Cerebellar cortex (tissue), 1 donor: ENCODE results near the gene PITX3.
"Not testable (repeated sequence)": the region's sequence is repeated elsewhere in the genome, so short reads cannot be mapped to it uniquely, and the experiment has no call there.

Experiments used
- DNase-seq: peaks from one replicate; pipeline ENCODE4 v3.0.0-alpha.2; 2015; ENCODE audit warnings: low spot score

PITX3 gene

GRCh38 chr10:102255404-102255803 is 14.1 kb upstream of the PITX3 start:
- no peak for DNase-seq

DNA sequence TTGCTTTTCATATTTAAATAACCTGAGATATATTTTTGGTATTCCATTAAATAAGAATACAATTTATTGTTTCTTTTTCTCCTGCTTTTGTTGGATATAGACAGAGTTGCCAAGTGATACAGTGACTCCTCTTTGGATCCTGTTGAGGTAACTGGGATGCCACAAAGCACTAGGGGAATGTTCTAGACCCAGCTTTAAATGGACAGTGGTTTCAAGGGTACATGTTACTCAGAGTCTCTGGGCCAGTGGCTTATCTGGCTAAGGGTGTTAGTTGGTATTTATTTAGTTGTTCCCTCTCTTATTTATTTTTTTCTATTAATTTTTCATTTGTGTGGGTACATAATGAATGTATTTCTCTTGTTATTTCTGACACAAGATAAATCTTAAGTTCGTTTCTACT is 13.1 kb upstream of the PITX3 start:
- no peak for DNase-seq

GRCh38 chr10:102252508-102252907 is 11.2 kb upstream of the PITX3 start:
- DNase-seq: not testable (repeated sequence)

DNA sequence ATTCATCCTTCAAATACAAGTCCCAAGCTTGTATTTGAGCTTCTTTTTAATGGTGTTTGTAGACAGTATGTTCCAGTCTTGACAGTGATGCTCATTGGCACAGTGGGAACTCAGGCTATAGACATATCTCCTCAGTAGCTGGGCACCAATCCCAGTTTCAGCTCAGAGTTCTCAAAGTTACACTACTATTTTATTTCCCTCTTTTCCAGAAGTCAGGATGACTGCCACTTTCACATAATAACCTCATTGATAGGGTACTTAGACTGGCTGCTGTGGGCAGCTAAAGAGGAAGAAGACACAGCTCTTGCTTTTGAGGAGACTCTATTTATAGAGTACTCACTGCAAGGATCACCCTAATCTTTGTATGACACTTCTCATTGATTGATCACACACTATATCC is 6.4 kb upstream of the PITX3 start:
- DNase-seq: no peak

GRCh38 chr10:102246261-102246660 is 4.9 kb upstream of the PITX3 start:
- no peak for DNase-seq

- DNase-seq: no peak
Measured at GRCh38 chr10:102245932-102246251, 4.6 kb upstream of the PITX3 start.

DNA sequence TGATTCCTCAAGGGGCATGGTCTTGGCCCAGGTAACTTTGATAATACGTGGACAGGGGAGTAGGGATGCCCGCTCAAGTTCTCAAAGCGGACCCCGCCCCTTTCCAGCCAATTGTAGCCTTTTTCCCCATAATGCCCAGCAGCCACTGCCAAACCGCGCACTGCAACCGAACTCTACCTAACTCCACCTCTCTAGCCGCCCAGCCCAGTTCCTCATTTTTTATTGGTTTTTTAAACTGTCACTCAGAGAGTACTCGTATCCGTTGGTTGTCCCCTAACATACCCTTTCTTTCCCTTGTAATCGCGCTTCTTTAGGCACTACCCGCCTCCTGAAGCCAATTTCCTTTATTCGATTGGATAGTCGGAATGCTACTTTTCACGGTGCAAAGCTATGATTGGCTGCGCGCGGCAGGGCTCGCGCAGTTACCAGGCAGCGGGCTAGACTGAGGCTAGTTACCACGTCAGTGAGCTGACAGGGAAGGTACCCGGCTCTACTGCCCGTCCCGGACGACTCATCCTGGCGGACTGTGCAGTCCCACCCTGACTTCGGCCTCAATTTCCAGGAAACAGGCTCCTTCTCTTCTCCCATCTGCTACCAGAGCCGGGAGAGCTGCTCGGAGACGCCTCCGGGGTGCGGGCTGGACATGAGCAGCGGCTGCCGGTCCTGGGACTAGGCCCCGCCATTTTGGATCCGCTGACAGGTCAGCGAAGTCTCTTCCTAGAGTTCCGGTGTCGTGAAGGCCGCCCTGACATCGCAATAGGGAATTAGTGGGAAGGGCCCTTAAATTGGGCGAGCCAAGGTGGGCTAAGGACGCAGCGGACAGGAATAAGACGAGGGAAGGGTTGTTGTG is 4.0 kb upstream of the PITX3 start, which contains the start of gene GBF1:
Gene GBF1 (plus strand): TSS at position 451 of the 850 bp plus-strand sequence. CDS start 13,407 bp downstream, outside the sequence.
- peak; percentile 100 for DNase-seq

- DNase-seq: no peak
Measured at GRCh38 chr10:102243309-102243708, 2.0 kb upstream of the PITX3 start.

DNA sequence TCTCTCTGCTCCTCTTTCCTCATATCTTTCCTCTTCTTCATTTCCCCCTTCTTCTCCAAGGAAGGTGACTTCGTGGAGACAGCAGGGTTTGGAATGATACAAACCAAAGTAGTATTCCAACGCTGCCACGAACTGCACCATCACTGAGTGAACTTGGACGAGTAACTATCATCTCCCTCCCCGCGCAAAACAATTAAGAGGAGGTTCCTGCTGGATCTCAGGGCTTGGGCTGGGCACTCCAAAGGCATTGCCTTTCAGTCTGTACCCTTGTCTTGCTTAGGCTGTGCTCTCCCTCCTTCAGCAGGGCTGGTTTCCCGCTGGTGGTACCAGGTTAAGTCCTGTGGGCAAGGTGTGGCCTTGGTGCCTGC is 790 bp upstream of the PITX3 start:
- no peak for DNase-seq

- DNase-seq: peak; percentile 34
Measured at GRCh38 chr10:102241032-102241443, 274 bp downstream of the PITX3 start.

GRCh38 chr10:102240467-102241031 is 763 bp downstream of the PITX3 start:
- no peak for DNase-seq

GRCh38 chr10:102237711-102238252 is 3.5 kb downstream of the PITX3 start:
- DNase-seq: no peak

GRCh38 chr10:102236006-102236405 is 5.3 kb downstream of the PITX3 start:
- DNase-seq: no peak

- no peak for DNase-seq
Measured at GRCh38 chr10:102235598-102235920, 5.8 kb downstream of the PITX3 start.

DNA sequence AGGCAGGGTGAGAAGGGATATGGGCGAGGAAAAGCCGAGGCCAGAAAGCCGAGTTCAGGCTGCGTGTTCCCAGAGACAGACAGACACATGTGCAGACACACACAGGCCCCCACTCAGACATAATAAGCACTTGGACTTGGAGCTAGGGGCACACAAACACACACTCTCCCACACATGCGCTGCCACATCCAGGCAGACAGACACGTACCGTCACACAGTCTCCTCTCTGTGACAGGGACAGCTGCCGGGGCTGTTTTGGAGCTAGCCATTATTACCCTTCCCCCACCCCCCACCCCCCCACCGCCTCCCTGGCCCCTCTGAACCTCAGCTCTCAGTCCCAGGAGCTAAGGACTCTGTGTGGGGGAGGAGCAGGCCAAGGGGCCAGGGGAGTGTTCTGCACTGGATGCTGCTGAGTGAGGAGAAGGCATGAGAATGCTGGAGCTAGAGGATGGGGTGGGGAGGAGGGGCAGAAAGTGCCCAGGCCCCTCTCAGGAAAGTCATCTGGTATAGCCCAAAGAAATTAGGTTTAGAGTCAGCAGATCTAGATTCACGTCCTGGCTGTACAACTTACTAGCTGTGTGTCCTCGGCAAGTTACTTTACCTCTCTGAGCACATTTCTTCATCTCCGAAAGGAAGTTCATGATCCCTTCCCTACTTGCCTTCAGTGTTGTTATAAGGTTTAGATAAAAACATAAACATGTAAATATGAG is 6.3 kb downstream of the PITX3 start:
- DNase-seq: no peak

DNA sequence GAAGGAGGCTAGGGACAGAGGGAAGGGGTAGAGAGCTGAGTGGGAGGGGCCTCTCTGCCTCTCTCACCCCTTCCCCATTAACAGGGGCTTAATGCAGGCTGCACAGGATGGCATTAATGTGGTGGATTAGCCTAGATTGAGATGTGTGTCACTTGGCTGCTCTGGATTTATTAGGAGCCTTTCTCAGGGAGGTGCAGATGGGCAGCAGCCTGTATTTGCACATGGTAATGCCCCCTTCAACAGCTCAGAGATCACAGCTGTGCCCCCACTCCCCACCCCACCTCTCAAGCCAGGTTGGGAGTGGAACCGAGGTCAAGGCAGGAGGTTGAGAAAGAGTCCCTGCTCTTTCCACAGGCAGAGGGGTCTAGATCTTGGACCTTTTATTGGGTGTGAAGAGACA is 7.3 kb downstream of the PITX3 start:
- no peak for DNase-seq

GRCh38 chr10:102231357-102232318 is 9.7 kb downstream of the PITX3 start:
- no peak for DNase-seq

- no peak for DNase-seq
Measured at GRCh38 chr10:102230861-102231356, 10.4 kb downstream of the PITX3 start.

DNA sequence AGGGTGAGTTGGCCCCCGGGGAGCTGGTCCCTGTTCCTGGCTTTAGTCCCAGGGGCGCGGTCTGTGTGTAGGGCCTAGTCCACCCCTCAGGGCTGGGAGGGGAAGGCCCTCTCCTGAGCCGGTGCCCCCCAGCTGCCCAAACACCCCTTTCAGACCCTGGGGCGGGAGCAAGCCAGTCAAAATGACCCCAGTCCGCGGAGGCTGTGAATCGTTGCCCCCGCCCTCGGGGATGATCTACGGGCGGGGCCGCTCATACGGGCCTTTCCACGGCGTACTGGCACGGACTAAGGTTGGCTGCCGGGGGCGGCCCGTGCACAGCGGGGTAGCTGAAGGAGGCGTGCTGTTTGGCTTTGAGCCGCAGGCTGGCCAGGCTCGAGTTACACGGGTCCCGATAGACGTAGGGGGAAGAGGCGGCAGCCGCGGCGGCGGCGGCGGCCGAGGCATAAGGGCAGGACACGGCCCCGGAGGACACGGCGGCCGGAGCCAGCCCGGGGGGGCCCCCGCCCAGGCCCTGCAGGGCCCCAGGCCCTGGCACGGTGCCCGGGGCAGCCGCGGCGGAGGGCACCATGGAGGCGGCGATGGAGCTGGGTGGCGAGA is 10.9 kb downstream of the PITX3 start:
- no peak for DNase-seq

GRCh38 chr10:102229810-102230263 is 11.5 kb downstream of the PITX3 start:
- peak; percentile 84 for DNase-seq

DNA sequence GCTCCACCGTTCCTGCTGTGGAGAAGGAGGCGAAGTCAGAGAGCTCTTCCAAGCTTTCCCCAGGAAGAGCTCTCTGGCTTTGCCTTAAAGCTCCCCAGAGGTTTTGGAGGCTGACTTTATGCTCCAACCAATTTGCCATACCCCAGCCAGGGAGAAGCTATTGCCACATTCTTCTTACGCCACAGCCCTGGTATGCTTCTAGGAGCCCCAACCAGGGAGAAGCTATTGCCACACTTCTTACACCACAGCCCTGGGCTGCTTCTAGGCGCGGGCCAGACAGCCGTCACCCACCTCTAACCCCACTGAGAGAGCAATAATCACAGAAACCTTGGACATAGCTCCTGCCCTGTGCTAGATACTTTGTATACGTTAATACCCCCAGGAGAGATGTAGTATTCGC is 14.3 kb downstream of the PITX3 start:
- DNase-seq: no peak
